Cerebellar nuclear complex (tissue), 1 donor: ENCODE measurements around the gene EPS15.

Experiments
- DNase-seq, 2 experiments: peaks; one replicate each; lab custom pipeline; 2025; lab: John Stamatoyannopoulos, UW

The EPS15 gene

GRCh38 chr1:51380936-51381335 is 138.1 kb downstream of the EPS15 start:
- DNase-seq = no peak

- no peak for DNase-seq
These were observed 140.2 kb downstream of the EPS15 start for GRCh38 chr1:51378871-51379270.

GRCh38 chr1:51373898-51374297 is 145.2 kb downstream of the EPS15 start:
- DNase-seq = no peak

GRCh38 chr1:51372561-51372960 is 146.5 kb downstream of the EPS15 start:
- DNase-seq = no peak

- no peak for DNase-seq
These were observed 149.9 kb downstream of the EPS15 start for GRCh38 chr1:51369171-51369570.

GRCh38 chr1:51365774-51366173 is 153.3 kb downstream of the EPS15 start:
- no peak for DNase-seq

- DNase-seq = no peak
These were observed 159.2 kb downstream of the EPS15 start for GRCh38 chr1:51359879-51360278.

GRCh38 chr1:51355382-51355781 is 163.7 kb downstream of the EPS15 start:
- DNase-seq = no peak

GRCh38 chr1:51354416-51354815 is 164.7 kb downstream of the EPS15 start:
- DNase-seq = no peak

GRCh38 chr1:51351907-51352306 is 167.2 kb downstream of the EPS15 start:
- no peak for DNase-seq

- DNase-seq = no peak
These were observed 169.2 kb downstream of the EPS15 start for GRCh38 chr1:51349862-51350261.

GRCh38 chr1:51348147-51348527 is 170.9 kb downstream of the EPS15 start:
- DNase-seq = no peak

- no peak for DNase-seq
These were observed 171.5 kb downstream of the EPS15 start for GRCh38 chr1:51347398-51348146.

GRCh38 chr1:51346086-51346942 is 172.8 kb downstream of the EPS15 start:
- no peak for DNase-seq

- no peak for DNase-seq
These were observed 173.8 kb downstream of the EPS15 start for GRCh38 chr1:51345300-51345687.

GRCh38 chr1:51344602-51345299 is 174.3 kb downstream of the EPS15 start:
- no peak for DNase-seq

- no peak for DNase-seq
These were observed 174.8 kb downstream of the EPS15 start for GRCh38 chr1:51344276-51344601.

- no peak for DNase-seq
These were observed 175.4 kb downstream of the EPS15 start for GRCh38 chr1:51343624-51344023.

- DNase-seq = no peak
These were observed 176.4 kb downstream of the EPS15 start for GRCh38 chr1:51342591-51343206.

GRCh38 chr1:51341876-51342496 is 177.1 kb downstream of the EPS15 start:
- DNase-seq = no peak

- DNase-seq = no peak
These were observed 178.7 kb downstream of the EPS15 start for GRCh38 chr1:51340380-51340779.

- no peak for DNase-seq
These were observed 182.4 kb downstream of the EPS15 start for GRCh38 chr1:51336711-51337110.
